HG03432 (cell line): ENCODE results near the gene CHRNG.

Experiments used
- ATAC-seq: cut with Tn5 transposase; IDR thresholded peaks from one replicate; pipeline ENCODE4 v1.9.1; 2021; ENCODE audit warnings: mild to moderate bottlenecking, moderate library complexity; ENCODE audit not compliant: unreplicated experiment

CHRNG gene

GRCh38 chr2:232574674-232575403, 35.3 kb downstream of the CHRNG start:
- ATAC-seq, result no peak

- ATAC-seq, result no peak
These were observed 35.9 kb downstream of the CHRNG start for GRCh38 chr2:232575404-232575746.

- no peak for ATAC-seq
These were observed 37.5 kb downstream of the CHRNG start for GRCh38 chr2:232576995-232577394.

GRCh38 chr2:232577841-232578240, 38.3 kb downstream of the CHRNG start:
- ATAC-seq, result no peak

- ATAC-seq, result no peak
These were observed 39.1 kb downstream of the CHRNG start for GRCh38 chr2:232578626-232579025.

GRCh38 chr2:232580648-232580981, 41.1 kb downstream of the CHRNG start:
- ATAC-seq, result no peak

- no peak for ATAC-seq
These were observed 42.2 kb downstream of the CHRNG start for GRCh38 chr2:232581725-232582124.

- no peak for ATAC-seq
These were observed 44.7 kb downstream of the CHRNG start for GRCh38 chr2:232584238-232584637.

- no peak for ATAC-seq
These were observed 47.5 kb downstream of the CHRNG start for GRCh38 chr2:232586943-232587505.

GRCh38 chr2:232587512-232587911, 48.0 kb downstream of the CHRNG start:
- ATAC-seq, result no peak

- ATAC-seq, result no peak
These were observed 48.5 kb downstream of the CHRNG start for GRCh38 chr2:232588031-232588430.

- ATAC-seq, result no peak
These were observed 49.4 kb downstream of the CHRNG start for GRCh38 chr2:232588680-232589585.

GRCh38 chr2:232592772-232593395, 53.4 kb downstream of the CHRNG start:
- ATAC-seq, result no peak

GRCh38 chr2:232593982-232594381, 54.5 kb downstream of the CHRNG start:
- no peak for ATAC-seq
